ENCODE results near the gene GSC2. TPM values are rescaled to one million over a fixed set of nuclear protein-coding genes. Genes with fewer than 3 reads are reported as not detected.

Gene GSC2
- total RNA-seq, 4 donors from 2014 or later: not detected

DNA sequence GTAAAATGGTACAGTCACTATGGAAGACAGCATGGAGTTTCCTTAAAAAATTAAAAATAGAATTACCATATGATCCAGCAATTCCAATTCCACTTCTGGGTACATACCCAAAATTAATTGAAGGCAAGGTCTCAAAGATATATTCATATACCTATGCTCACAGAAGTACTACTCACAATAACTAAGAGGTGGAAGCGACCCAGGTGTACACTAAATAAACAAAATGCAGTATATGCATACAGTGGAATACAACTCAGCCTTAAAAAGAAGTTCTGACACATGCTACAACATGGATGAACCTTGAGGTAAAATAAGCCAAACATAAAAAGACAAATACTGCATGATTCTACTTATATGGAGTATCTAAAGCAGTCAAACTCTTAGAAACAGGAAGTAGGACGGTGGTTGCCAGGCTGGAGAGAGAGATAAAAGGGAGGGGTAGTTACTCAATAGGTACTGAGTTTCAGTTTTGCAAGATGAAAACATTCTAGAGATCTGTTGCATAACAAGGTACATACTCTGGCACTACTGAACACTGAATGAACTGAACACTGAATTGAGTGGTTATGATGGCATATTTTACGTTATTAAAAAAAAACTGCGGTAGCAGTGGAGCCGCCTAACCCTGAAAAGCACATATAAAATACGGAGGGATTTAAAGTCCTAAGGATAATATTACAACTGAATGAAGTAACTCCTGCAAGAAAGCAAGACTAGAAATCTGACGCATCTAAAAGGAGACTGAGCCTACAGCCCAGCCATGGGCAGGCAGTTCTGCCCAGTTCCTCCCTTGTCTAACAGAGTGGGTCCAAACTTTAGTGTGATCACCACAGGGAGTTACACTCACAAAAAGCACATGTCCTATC lies 40.7 kb downstream of the GSC2 start:
- TF ChIP-seq, protein P1, sequence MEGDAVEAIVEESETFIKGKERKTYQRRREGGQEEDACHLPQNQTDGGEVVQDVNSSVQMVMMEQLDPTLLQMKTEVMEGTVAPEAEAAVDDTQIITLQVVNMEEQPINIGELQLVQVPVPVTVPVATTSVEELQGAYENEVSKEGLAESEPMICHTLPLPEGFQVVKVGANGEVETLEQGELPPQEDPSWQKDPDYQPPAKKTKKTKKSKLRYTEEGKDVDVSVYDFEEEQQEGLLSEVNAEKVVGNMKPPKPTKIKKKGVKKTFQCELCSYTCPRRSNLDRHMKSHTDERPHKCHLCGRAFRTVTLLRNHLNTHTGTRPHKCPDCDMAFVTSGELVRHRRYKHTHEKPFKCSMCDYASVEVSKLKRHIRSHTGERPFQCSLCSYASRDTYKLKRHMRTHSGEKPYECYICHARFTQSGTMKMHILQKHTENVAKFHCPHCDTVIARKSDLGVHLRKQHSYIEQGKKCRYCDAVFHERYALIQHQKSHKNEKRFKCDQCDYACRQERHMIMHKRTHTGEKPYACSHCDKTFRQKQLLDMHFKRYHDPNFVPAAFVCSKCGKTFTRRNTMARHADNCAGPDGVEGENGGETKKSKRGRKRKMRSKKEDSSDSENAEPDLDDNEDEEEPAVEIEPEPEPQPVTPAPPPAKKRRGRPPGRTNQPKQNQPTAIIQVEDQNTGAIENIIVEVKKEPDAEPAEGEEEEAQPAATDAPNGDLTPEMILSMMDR (IDR thresholded peaks at IDR 0.05): no peak
- TF ChIP-seq POLR2A (IDR thresholded peaks at IDR 0.05): no peak
- DNase-seq: peak; percentile 46 to 59
- H3K4me3 ChIP-seq (replicated peaks in 1 of 3): no peak overlapping the region
- no peaks in the 10 kb centered on the region for H3K9me3 ChIP-seq
- no peaks in the 10 kb centered on the region for H3K27me3 ChIP-seq
- 57 to 64% methylated on average over 7 of the region's 7 CpGs for WGBS, 2 donors
- no peaks in the 10 kb centered on the region for H3K36me3 ChIP-seq
- intact Hi-C loops (cut with DNase I): no loop called here
- peak overlapping the region; percentile 43 to 68 (median 64) for H3K27ac ChIP-seq
- H3K4me1 ChIP-seq: peaks cover 29 to 55% of the 10 kb centered on the region in 2 donors

DNA sequence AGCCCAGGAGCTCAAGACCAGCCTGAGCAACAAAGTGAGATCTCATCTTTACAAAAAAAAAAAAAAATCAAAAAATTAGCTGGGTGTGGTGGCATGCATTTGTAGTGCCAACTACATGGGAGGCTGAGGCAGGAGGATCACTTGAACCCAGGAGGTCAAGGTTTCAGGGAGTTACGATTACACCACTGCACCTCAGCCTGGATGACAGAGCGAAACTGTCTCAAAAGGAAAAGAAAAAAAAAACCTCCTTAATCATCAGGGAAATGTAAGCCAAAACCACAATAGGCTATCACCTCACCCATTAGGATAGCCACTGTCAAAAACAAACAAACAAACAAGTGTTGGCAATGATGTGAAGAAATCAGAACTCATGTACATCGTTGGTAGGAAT lies 41.3 kb downstream of the GSC2 start:
- TF ChIP-seq, protein P1 (IDR thresholded peaks at IDR 0.05): no peak
- TF ChIP-seq POLR2A (IDR thresholded peaks at IDR 0.05): no peak
- H3K27ac ChIP-seq: peak overlapping the region; percentile 43 to 68 (median 64)
- intact Hi-C loops (cut with DNase I): no loop called here
- no peaks in the 10 kb centered on the region for H3K9me3 ChIP-seq
- no peaks in the 10 kb centered on the region for H3K27me3 ChIP-seq
- WGBS, 2 donors: 56 to 85% methylated on average over 3 of the region's 3 CpGs
- DNase-seq: no peak
- H3K4me3 ChIP-seq (replicated peaks in 1 of 3): no peak overlapping the region
- no peaks in the 10 kb centered on the region for H3K36me3 ChIP-seq
- H3K4me1 ChIP-seq: peaks cover 31 to 60% of the 10 kb centered on the region in 2 donors

DNA sequence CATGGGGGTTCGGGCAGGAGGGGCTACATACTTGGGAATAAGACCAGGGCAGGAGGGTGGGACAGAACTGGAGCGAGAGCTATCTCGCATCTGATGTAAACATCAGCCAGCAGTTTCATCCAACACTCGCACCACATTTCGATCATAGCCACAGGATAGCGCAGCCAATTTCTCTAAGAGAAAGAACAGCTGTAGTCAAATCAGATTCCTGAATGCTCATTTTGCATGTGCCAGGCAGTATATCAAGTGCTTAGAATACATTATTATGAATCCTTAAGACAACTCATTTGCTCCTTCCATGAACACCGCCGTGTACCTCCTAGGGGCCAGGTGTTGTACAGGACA lies 42.4 kb downstream of the GSC2 start:
- no peak for DNase-seq
- Histone ChIP-seq H3K27ac (no peak overlapping the region), H3K4me3 (replicated peaks in 1 of 3) (no peak overlapping the region), H3K36me3 (no peaks in the 10 kb centered on the region), H3K9me3 (no peaks in the 10 kb centered on the region), H3K27me3 (no peaks in the 10 kb centered on the region), H3K4me1 (peaks cover 30 to 62% of the 10 kb centered on the region in 2 donors)
- TF ChIP-seq POLR2A (IDR thresholded peaks at IDR 0.05): no peak
- TF ChIP-seq, protein P1 (IDR thresholded peaks at IDR 0.05): no peak
- intact Hi-C loops (cut with DNase I): no loop called here
- WGBS, 2 donors: 92 to 94% methylated on average over 8 of the region's 8 CpGs

GRCh38 chr22:19106886-19107729 lies 43.0 kb downstream of the GSC2 start:
- no peak for TF ChIP-seq POLR2A (IDR thresholded peaks at IDR 0.05)
- TF ChIP-seq, protein P1 (IDR thresholded peaks at IDR 0.05): no peak
- Histone ChIP-seq H3K9me3 (no peaks in the 10 kb centered on the region), H3K4me3 (replicated peaks in 1 of 3) (no peak overlapping the region), H3K27ac (peak overlapping the region in 2 of 3 donors; percentile 31 to 43), H3K27me3 (no peaks in the 10 kb centered on the region), H3K4me1 (peaks cover 32 to 61% of the 10 kb centered on the region in 2 donors), H3K36me3 (no peaks in the 10 kb centered on the region)
- intact Hi-C loops (cut with DNase I): no loop called here
- DNase-seq: no peak
- WGBS, 2 donors: 87 to 88% methylated on average over 3 of the region's 3 CpGs
